GM23248 (cell line): ENCODE data around the gene ETF1. TPM values are rescaled to one million over a fixed set of nuclear protein-coding genes. Genes with fewer than 3 reads are reported as not detected.

Source experiments
- DNase-seq: peaks from one replicate; pipeline ENCODE4 v3.0.0-alpha.2; 2015
- H2AFZ ChIP-seq: fragments of 200-600 bp; sonication (generic); 2 replicates; pipeline ENCODE4 v1.6.1; 2016; ENCODE audit warnings: antibody characterized with exemption
- H3F3A ChIP-seq: fragments of 200-600 bp; sonication (generic); 2 replicates; pipeline ENCODE4 v1.6.1; 2016; ENCODE audit warnings: mild to moderate bottlenecking, antibody characterized with exemption, mixed run types; ENCODE audit not compliant: insufficient read depth
- H3K27ac ChIP-seq: fragments of 200-600 bp; sonication (generic); 2 replicates; pipeline ENCODE4 v1.5.1; 2016; ENCODE audit warnings: mild to moderate bottlenecking
- H3K27me3 ChIP-seq: fragments of 200-600 bp; sonication (generic); replicated peaks from 2 replicates; pipeline ENCODE4 v1.6.1; 2016; ENCODE audit warnings: mild to moderate bottlenecking; ENCODE audit not compliant: insufficient read depth
- H3K36me3 ChIP-seq: fragments of 200-600 bp; sonication (generic); 2 replicates; pipeline ENCODE4 v1.6.1; 2016; ENCODE audit warnings: low read depth, mild to moderate bottlenecking
- H3K4me1 ChIP-seq: fragments of 200-600 bp; sonication (generic); 2 replicates; pipeline ENCODE4 v1.6.1; 2016; ENCODE audit warnings: mild to moderate bottlenecking; ENCODE audit not compliant: insufficient read depth
- H3K4me2 ChIP-seq: fragments of 200-600 bp; sonication (generic); one replicate; pipeline ENCODE4 v1.6.1; 2016; ENCODE audit warnings: mild to moderate bottlenecking; ENCODE audit not compliant: unreplicated experiment
- H3K4me3 ChIP-seq: fragments of 200-600 bp; sonication (generic); 2 replicates; pipeline ENCODE4 v1.5.1; 2016; ENCODE audit warnings: mild to moderate bottlenecking
- H3K79me2 ChIP-seq: fragments of 200-600 bp; sonication (generic); 2 replicates; pipeline ENCODE4 v1.6.1; 2016; ENCODE audit warnings: mild to moderate bottlenecking; ENCODE audit not compliant: insufficient read depth
- H3K9ac ChIP-seq: fragments of 200-600 bp; sonication (generic); 2 replicates; pipeline ENCODE4 v1.6.1; 2016; ENCODE audit warnings: mild to moderate bottlenecking
- H3K9me2 ChIP-seq: fragments of 200-600 bp; sonication (generic); 2 replicates; pipeline ENCODE4 v1.6.1; 2016; ENCODE audit warnings: mixed run types, mild to moderate bottlenecking, moderate library complexity; ENCODE audit not compliant: insufficient read depth
- H3K9me3 ChIP-seq: fragments of 200-600 bp; sonication (generic); one replicate; pipeline ENCODE4 v1.6.1; 2017; ENCODE audit warnings: low read depth
- H4K20me1 ChIP-seq: fragments of 200-600 bp; sonication (generic); 2 replicates; pipeline ENCODE4 v1.6.0; 2016; ENCODE audit not compliant: insufficient read depth
- EZH2 ChIP-seq: fragments of 200-600 bp; sonication (generic); IDR thresholded peaks from 2 replicates; pipeline ENCODE4 v1.6.1; 2018; ENCODE audit warnings: antibody characterized with exemption, mild to moderate bottlenecking; ENCODE audit not compliant: insufficient read depth, poor library complexity, severe bottlenecking
- EZH2phosphoT487 ChIP-seq: fragments of 200-600 bp; sonication (generic); IDR thresholded peaks from 2 replicates; pipeline ENCODE4 v1.6.1; 2018; ENCODE audit warnings: antibody characterized with exemption, moderate library complexity, mild to moderate bottlenecking, low read depth; ENCODE audit not compliant: insufficient read depth
- WGBS, 2 experiments: methylation state at CpG; one replicate each; pipeline ENCODE4 v1.1.6; 2015 to 2017; ENCODE audit warnings: low lambda C conversion rate in 2 of 2, low coverage in 1 of 2; ENCODE audit errors: missing lambda C conversion rate in 2 of 2; 5-methylcytosine and 5-hydroxymethylcytosine counted together
- in situ Hi-C: fragments of 300-500 bp; cut with MboI; formaldehyde crosslinking; loops from 2 replicates; pipeline ENCODE4 v1.15.0; 2020
- polyA plus RNA-seq: library from polyadenylated mRNA; unstranded; fragments of >200 nt; fragmentation: Nextera tagmentation; extraction: Ambion mirVana; gene quantifications from 2 replicates; pipeline ENCODE4 v1.2.1, GENCODE V29; 2016
- total RNA-seq: library from RNA; depleted of rRNA; stranded (reverse); fragments of >200 nt; shearing (Covaris generic); gene quantifications from 2 replicates; pipeline ENCODE4 v1.2.3, GENCODE V29; 2014

The ETF1 gene
- total and polyA plus RNA-seq, 2 experiments from 2014 or later: 74.1 to 124 TPM

- H2AFZ ChIP-seq: no peak overlapping the region
- H3K9me3 ChIP-seq: no peaks in the 10 kb centered on the region
- 100% methylated on average over 1 of the region's 1 CpG for WGBS, 2 experiments
- H3F3A ChIP-seq: peaks cover 36% of the 10 kb centered on the region
- H3K4me3 ChIP-seq: no peak overlapping the region
- TF ChIP-seq EZH2: no peak
- no peak for TF ChIP-seq EZH2phosphoT487
- no peaks in the 10 kb centered on the region for H3K27me3 ChIP-seq
- H3K9me2 ChIP-seq: no peaks in the 10 kb centered on the region
- in situ Hi-C loops: no loop called here
- H3K4me2 ChIP-seq: no peak overlapping the region
- H3K79me2 ChIP-seq: peaks cover 94% of the 10 kb centered on the region
- no peak overlapping the region for H3K9ac ChIP-seq
- no peaks in the 10 kb centered on the region; the same call in 1 of the 2 replicates for H4K20me1 ChIP-seq
- H3K27ac ChIP-seq: no peak overlapping the region
- DNase-seq: no peak
- peaks cover 29% of the 10 kb centered on the region for H3K36me3 ChIP-seq
- H3K4me1 ChIP-seq: peaks cover 15% of the 10 kb centered on the region
Measured at GRCh38 chr5:138520971-138521370, 22.1 kb downstream of the ETF1 start.

- H3K4me2 ChIP-seq: no peak overlapping the region
- H3K9me3 ChIP-seq: no peaks in the 10 kb centered on the region
- H3K36me3 ChIP-seq: peaks cover 62% of the 10 kb centered on the region
- H3K4me1 ChIP-seq: peaks cover 15% of the 10 kb centered on the region
- no peaks in the 10 kb centered on the region for H4K20me1 ChIP-seq
- in situ Hi-C loops: no loop called here
- H3K27me3 ChIP-seq: no peaks in the 10 kb centered on the region
- peaks cover 41% of the 10 kb centered on the region for H3F3A ChIP-seq
- no peak for DNase-seq
- no peaks in the 10 kb centered on the region for H3K9me2 ChIP-seq
- H3K9ac ChIP-seq: no peak overlapping the region
- no peak overlapping the region for H3K4me3 ChIP-seq
- H3K79me2 ChIP-seq: peaks cover 94% of the 10 kb centered on the region
- TF ChIP-seq EZH2: no peak
- TF ChIP-seq EZH2phosphoT487: no peak
- no peak overlapping the region for H2AFZ ChIP-seq
- 97 to 98% methylated on average over 4 of the region's 4 CpGs for whole genome bisulfite sequencing, 2 experiments
- no peak overlapping the region for H3K27ac ChIP-seq
Measured at GRCh38 chr5:138517437-138517836, 25.6 kb downstream of the ETF1 start.

GRCh38 chr5:138515556-138516245, 27.3 kb downstream of the ETF1 start:
- Histone ChIP-seq H2AFZ (no peak overlapping the region), H3K36me3 (peaks cover 74% of the 10 kb centered on the region), H3K27me3 (no peaks in the 10 kb centered on the region), H3K9me2 (no peaks in the 10 kb centered on the region), H3F3A (peaks cover 39% of the 10 kb centered on the region), H3K4me2 (no peak overlapping the region), H3K9ac (no peak overlapping the region), H3K4me1 (peaks cover 15% of the 10 kb centered on the region), H3K9me3 (no peaks in the 10 kb centered on the region), H3K27ac (no peak overlapping the region), H3K79me2 (peaks cover 91% of the 10 kb centered on the region), H4K20me1 (no peaks in the 10 kb centered on the region), H3K4me3 (no peak overlapping the region)
- DNase-seq: no peak
- WGBS, 2 experiments: 95 to 100% methylated on average over 3 of the region's 3 CpGs
- no peak for TF ChIP-seq EZH2
- TF ChIP-seq EZH2phosphoT487: no peak
- in situ Hi-C loops: no loop called here

- H3K36me3 ChIP-seq: peaks cover 78% of the 10 kb centered on the region
- H4K20me1 ChIP-seq: no peaks in the 10 kb centered on the region
- H3K4me1 ChIP-seq: peaks cover 14% of the 10 kb centered on the region
- H3K4me3 ChIP-seq: no peak overlapping the region
- no peak for DNase-seq
- in situ Hi-C loops: no loop called here
- peaks cover 37% of the 10 kb centered on the region for H3F3A ChIP-seq
- no peak overlapping the region for H3K9ac ChIP-seq
- peaks cover 94% of the 10 kb centered on the region for H3K79me2 ChIP-seq
- no peaks in the 10 kb centered on the region for H3K9me2 ChIP-seq
- H3K9me3 ChIP-seq: no peaks in the 10 kb centered on the region
- no peak for TF ChIP-seq EZH2phosphoT487
- TF ChIP-seq EZH2: no peak
- H3K27ac ChIP-seq: no peak overlapping the region
- H3K27me3 ChIP-seq: no peaks in the 10 kb centered on the region
- H2AFZ ChIP-seq: no peak overlapping the region
- WGBS, 2 experiments: 93 to 100% methylated on average over 1 of the region's 1 CpG
- H3K4me2 ChIP-seq: no peak overlapping the region
Measured at GRCh38 chr5:138514021-138514420, 29.0 kb downstream of the ETF1 start.
